SIG-M5 treated with dmso at 0.1 percent for 504 hours (cell line): ENCODE results near the gene MOSMO.
A peak's percentile ranks its signal among the peaks of the same experiment; 100 is the strongest.
"Not testable (repeated sequence)": the region's sequence is repeated elsewhere in the genome, so short reads cannot be mapped to it uniquely, and the experiment has no call there.

ENCODE experiments used
- DNase-seq: peaks from one replicate; lab custom pipeline; 2025; ENCODE audit not compliant: unreplicated experiment; lab: John Stamatoyannopoulos, UW

MOSMO gene

DNA sequence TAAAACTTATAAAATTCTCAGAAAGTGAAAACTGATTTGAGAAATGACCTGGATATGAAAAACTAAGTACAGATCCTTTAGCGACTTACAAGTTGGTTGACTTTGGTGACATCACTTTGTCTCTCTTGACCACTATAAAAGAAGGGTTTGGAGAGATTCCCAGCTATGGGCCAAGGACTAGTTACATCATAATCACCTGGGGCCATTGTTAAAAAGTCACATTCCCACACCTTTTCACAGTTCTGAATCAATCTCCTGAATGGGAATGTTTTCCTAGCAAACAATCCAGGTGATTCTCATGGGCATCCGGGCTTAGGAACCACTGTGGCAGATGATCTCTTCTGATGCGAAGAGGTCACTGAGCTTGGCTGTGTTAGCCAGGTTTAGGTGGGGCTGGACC lies 83.8 kb downstream of the MOSMO start:
- DNase-seq: peak; percentile 4

GRCh38 chr16:22092143-22092933 lies 84.4 kb downstream of the MOSMO start, which contains the start of gene VWA3A:
TSS of gene VWA3A (plus strand) at chr16:22092541. CDS start at chr16:22092638, 97 bp downstream.
- no peak for DNase-seq

GRCh38 chr16:22093331-22093730 lies 85.4 kb downstream of the MOSMO start:
- no peak for DNase-seq

DNA sequence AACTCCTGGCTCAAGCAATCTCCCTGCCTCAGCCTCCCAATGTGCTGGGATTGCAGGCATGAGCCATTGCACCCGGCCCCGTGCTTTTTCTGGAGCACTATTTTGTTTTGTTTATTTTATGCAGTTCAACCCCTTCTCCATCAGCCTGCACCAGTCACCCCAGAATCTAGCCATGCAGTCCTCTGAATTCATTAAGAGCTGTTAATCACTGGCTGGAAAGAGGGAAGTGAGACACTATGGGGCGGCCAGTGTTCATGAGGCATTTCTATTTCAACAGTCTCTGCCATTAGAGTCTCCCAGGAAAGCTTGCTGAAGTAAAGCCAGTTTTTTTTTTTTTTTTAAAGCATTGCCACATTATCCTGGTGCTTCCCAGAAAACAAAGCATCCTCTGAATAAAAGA lies 86.1 kb downstream of the MOSMO start:
- DNase-seq: peak; percentile 21

GRCh38 chr16:22098405-22099255 lies 90.7 kb downstream of the MOSMO start:
- peak; percentile 75 for DNase-seq

DNA sequence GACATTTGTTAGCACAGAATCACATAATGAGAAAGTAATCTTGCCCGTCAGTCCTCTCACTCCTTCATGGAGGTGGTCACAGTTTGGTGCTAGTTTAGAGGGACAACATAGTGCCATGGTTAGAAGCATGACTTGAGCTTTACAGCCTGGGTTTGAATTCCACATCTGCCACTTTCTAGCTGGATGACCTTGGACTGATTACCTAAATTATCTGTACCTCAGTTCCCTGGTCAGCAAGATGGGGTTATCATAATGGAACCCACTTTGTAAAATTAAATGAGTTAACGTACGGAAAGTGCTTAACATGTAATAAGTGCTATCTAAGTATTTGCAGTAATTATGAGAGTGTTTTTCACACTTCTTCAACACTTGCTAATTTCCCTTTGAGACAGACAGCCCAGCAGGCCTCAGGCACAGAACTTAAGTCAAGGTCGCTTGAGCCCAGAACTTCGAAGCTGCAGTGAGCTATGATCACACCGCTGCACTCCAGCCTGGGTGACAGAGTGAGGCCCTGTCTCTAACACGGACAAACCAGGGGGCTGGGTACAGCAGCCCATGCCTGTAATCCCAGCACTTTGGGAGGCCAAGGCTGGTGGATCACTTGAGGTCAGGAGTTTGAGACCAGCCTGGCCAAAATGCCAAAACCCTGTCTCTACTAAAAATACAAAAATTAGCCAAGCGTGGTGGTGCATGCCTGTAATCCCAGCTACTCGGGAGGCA lies 91.5 kb downstream of the MOSMO start:
- no peak for DNase-seq

GRCh38 chr16:22103441-22103840 lies 95.5 kb downstream of the MOSMO start:
- no peak for DNase-seq

DNA sequence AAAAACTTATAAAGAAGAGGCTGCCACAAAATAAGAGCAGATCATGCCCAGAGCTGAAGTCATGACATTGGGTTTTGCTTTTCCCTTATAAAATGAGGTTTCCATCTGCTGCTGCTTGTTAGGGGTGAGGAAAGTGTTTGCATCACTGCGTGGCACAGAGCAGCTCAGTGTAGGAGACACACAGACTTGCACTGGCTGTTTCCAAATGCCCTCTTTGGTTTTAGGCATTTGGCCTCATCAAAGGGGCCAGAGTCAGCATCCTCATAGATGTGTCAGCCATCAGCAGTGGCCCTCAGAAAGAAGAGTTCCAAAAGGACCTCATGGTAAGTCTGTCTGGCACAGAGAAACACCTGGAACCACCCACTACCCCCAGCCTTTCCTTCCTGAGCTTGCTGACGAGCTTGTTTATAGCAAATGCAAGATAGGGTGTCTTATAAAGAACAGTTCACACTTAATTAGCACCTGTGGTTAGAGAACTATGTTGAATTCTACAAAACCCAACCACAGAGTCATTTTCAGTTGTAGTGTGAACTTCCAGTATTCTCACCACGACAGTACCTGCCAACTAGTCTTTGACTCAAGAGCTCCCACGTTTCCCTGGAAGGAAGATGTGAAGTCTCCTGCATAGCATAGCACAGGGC lies 101.5 kb downstream of the MOSMO start:
- DNase-seq: no peak

- DNase-seq: not testable (repeated sequence)
Observed at GRCh38 chr16:22111629-22112028, 103.7 kb downstream of the MOSMO start.

- DNase-seq: no peak
Observed at GRCh38 chr16:22116095-22116700, 108.3 kb downstream of the MOSMO start.

GRCh38 chr16:22117609-22118008 lies 109.7 kb downstream of the MOSMO start:
- DNase-seq: no peak

DNA sequence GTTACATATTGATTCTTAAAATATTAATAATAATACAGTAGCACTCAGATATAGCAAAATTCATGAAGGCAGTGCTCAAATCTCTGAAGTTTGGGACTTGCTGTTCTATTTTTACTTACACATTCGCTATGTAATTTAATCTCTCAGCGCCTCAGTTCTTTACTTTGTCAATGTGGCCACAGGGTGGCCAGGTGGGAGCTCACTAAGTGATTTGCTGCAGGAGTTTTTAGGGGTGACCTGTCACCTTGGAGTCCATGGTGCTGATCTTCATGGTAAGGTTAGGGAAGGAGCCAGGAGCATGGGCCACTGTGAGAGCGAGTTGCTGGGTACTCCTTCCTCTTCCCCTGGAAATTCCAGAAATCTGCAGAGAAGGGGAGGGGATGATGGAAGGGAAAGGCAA lies 112.5 kb downstream of the MOSMO start:
- no peak for DNase-seq

GRCh38 chr16:22122239-22122638 lies 114.3 kb downstream of the MOSMO start:
- DNase-seq: no peak

- peak; percentile 44 for DNase-seq
Observed at GRCh38 chr16:22123146-22123545, 115.2 kb downstream of the MOSMO start.

GRCh38 chr16:22123759-22124490 lies 116.0 kb downstream of the MOSMO start:
- DNase-seq: no peak

- DNase-seq: no peak
Observed at GRCh38 chr16:22124583-22125284, 116.8 kb downstream of the MOSMO start.

DNA sequence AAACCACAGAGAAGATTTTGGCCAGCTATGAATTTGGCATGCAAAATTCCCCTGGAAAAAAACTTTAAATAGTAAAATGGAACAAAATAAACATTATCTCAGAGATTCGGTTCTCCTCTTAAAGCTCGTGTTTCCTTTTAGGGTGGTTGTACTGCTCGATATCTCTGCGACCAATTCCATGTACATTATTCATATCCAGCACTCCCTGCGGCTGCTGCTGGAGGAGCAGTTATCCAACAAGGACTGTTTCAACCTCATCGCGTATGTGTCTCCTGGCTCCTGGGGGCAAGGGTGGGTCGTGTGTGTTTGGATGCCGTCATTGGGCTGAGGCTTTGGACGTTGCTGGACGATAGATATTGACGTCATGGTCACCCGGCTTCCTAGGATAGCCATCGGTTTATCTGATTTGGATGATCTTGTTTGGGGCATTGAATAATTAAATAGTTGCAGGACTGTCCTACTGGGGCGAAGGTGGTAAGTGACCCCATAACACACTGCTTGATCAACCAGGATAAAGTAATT lies 118.2 kb downstream of the MOSMO start:
- DNase-seq: no peak

- not testable (repeated sequence) for DNase-seq
Observed at GRCh38 chr16:22128537-22128936, 120.6 kb downstream of the MOSMO start.

GRCh38 chr16:22130528-22130927 lies 122.6 kb downstream of the MOSMO start:
- DNase-seq: no peak
